Measurements from ENCODE around the gene LRMDA.

LRMDA gene

DNA sequence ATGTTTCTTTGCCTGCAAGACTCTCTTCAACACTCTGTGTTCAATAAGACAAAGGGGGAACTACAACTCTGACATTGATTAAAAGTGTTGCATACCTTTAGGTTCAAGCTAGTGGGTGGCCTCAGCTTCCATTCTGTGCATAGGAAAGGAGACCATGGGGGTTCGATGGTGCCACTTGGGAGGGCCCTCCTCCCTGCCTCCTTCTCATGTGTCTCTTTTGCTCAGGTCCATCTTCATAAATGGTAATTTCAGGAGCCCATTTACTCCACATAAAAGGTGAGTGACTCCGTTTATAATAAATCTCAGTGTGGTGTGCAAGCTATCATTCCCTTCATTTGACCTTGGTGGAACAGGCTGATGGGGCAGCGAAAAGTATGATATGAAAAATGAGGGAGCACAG, 285.1 kb downstream of the LRMDA start:
- no peak for DNase-seq (ENCODE audit: low read depth)

DNA sequence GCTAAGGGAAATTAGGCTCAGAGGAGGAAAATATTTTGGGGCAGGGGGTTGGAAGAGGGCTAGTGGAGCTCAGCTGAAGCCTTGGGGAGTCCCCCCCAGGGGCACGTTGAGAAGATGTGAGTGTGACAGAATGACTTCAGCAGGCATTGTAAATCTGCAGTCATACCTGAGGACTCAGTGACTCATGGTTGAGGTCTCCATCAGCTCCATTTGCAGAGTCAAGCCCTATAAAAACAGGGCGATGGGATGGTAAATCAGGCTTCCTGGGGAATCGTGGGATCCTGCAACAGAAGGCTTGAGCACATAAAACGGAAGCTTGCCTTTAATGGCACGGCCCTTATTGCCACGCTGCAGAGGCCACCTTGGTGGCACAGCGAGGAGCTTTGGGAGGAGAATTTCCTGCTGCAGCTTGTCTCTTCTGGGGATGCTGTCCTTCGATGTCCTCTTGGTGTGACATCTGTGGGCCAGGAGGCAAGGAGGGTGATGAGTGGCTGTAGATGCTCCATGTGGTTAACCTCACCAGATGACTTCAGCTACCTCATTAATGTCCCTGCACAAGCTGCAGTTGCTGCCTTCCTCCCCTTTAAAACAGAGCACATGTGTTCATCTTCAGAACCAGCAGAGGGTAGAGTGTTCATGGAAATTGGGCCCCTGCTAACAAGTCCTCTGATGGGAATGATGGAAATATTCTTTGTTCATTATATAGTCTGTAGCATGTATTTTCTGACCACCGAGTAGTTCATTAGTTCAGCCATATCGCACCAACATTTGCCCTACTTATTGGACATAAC, 285.9 kb downstream of the LRMDA start:
- no peak for DNase-seq (ENCODE audit: low read depth)

DNA sequence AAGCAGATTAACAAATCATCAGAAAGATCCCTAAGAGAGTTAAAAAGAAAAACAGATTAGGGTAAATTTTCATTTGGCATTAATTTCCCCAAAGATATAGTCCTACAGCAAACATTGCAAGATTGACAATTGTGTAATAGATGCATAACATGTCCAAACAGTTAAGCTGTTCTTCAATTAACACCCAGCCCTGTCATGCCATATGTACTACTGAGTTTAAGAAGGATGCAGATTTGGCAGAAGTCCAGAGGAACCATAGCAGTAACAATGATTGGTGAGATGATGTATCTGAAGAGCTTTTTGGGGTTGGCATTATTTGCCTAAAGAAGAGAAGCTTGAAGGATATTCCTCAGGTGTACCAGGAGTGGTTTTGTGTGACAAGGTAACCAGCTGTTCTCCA, 287.6 kb downstream of the LRMDA start:
- DNase-seq (ENCODE audit: low read depth) = no peak

DNA sequence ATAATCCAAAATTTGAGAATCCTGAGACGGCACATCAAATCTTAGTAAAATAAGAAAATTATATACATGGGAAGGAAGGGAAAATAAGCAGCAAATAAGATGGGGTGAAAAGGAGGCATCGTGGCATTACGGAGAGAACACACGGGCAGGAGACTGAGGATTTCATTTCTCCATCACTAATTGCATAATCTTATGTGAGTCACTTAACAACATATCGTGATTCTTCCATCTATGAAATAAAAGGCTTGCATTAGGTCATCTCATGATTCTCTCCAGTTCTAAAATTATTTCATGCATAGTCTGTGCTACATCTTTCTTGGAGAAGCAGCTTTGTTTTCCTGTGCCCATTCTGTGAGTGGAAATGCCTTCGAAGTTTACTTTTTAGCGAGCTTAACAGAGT, 288.7 kb downstream of the LRMDA start:
- no peak for DNase-seq (ENCODE audit: low read depth)

DNA sequence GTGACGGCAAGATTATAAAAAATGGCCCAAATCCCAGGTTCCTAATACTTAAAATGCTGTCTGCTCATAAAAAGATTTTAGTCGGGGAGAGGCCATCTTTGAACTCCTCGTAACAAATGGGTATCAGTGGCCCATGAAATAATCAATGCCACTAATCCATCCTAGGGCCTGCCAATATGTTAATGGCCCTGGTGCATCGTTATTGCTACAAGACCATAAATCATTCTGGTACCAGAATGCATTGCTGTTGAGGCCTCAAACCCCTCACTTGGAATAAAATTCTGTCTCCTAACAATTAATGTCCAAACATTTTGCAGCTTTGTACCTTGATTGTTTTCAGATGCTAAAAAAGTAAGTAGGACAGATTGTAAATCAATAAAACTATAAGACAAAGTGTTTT, 290.6 kb downstream of the LRMDA start:
- DNase-seq (ENCODE audit: low read depth) = no peak

DNA sequence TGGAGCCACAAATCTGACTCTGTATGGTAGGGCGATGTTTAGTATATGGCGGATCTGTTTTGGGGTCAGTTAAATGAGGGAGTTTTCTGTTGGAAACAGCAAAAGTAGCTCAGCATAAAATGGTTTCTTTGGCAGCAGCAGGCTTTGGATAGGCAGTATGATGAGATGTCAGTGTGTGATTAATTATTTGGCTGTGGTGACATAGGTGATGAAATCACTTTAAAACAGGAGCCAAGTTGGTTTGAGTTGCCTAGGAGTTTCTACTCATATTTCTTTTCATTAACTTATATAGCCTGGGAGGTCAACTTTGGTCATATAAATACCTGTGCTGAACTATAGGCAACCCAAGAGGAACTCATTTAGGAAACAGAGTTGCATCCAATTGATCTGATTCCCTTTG, 291.2 kb downstream of the LRMDA start:
- no peak for DNase-seq (ENCODE audit: low read depth)

DNA sequence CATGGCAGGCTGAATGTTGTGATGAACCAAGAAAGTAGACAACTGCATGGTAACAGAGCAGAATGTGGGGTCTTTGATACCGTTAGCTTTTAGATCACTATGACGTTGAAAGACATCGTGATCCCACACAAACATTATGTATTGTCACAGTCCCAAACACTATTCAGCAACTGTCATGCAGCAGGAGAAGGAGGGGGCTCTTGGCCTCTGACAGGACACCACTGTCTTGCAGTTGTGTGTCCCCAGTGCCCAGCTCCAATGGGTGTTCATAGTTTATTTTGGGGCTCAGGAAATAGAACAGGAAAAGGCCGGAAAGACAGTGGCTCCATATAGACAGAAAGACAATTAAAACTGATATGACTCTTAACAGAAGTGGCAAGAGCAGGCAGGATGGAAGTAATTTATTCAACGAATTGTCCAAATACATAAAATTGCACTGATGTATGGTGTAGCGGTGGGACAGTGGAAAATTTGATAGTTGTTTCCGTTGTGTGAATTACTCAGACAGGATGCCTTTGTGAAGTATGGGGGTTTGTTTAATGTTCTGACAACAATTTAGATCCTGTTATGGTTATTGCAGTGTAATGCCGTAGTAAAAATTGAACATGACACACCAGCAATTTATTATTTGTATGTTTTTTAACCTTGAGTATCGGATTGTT, 292.0 kb downstream of the LRMDA start:
- DNase-seq (ENCODE audit: low read depth) = no peak

DNA sequence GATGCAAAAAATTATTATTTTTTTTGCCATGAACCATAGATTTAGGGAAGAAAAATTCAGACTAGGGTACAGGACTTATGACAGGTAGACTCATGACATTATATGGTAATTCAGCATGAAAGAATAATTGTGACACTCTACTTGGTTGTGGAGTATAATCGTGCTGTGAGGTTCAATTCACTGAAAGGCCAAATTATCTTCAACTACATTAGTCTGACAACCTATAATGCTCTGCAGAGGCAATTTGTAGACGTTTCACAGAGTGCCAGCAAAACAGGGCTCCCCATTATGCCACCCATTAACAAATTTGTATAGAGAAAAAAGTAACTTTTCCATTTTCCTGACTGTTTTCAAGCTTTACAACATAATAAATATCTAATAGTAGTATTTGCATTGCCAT, 292.6 kb downstream of the LRMDA start:
- no peak for DNase-seq (ENCODE audit: low read depth)

DNA sequence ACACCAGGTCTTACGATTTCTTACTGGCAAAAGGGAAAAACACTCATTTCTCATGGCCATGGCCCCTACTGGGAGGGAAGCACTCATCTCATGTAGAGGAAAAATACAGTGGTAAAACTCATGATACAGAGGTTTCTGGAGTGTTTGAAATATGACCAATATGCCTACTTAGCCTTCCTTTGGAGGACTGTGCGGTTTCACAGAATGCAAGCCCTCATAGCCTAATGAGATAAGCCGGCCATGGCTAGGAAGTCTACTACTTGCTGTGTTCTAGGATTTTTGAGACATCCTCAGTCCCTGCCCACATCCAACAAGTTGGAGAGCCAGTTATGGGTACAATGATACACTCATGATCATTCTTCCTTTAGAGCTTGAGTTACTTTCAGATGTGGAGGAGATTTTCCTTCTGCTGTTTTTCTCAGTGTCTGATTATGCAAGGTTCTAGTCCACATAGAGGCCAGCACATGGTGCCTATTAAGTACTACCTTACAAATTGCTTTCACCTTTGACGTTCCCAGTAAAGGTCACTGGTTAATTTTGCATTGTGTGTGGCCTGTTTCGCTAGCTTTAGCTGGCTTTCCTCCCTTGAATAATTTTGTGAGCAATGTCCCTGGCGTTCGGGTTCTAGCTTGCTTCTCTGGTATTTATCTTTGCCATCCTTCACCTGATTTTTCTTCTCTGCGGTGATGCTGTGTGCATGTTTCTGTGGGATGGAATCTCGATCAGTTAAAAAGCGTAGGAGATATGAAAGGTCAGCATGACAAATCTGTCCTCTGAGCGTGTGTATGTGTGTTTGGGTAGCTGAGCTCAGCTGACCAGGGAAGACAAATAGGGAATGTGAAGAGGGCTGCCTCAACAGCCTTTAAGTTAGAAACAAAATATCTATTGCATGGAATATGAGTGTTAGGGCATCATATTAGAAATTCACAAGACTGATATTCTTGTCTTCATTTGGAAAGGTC, 295.4 kb downstream of the LRMDA start:
- DNase-seq (ENCODE audit: low read depth) = no peak

DNA sequence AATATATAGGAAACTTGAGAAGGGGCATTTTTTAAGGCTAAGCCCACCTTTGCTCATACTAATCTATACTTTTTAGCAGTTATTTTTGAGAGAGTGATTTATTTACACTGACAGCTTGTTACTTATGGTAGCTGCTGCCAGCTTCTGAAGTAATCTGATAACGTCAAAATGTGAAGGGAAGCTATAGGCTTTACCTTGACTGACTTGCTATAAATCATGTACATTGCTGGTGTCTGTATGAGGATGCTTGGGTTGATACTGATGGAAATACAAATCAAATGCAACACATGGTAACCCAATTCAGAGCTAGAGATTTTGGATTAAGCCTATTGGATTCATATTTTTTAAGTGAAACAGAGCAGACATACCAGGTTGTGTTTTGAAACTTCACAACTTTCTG, 299.4 kb downstream of the LRMDA start:
- no peak for DNase-seq (ENCODE audit: low read depth)

DNA sequence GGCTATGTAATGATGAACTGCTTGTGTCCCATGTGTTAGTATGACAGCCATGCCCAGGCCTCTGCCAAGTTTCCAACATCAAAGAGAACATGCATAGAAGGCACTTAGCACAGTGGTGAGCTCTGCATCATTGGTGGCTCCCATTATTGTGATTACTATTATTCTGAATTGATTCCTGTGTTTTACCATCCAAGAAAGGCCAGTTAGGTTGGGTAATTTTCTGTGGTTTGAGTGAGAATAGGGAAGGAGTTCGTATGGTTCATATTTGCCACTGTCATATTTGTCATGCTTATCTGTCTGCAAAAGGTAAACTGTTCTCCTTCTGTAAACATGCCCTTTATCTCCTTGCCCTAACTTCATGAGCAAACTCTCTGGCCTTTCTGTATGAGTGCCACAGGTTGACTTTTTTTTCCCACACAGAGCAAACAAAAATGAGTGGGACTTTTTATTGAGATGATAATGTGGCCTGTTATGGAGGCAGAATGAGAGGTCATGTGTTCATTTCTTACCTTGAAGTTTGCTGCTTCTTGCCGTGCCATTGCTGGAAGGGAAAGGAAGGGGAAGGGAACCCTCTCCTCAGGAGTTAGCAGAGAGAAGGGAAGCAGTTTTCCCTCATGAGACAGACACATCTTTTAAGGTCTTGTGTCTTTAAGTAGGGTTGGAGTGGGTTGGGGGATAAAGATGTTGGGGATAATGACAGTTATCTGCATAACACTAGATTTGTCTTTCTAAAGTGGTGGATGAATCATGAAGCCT, 301.9 kb downstream of the LRMDA start:
- no peak for DNase-seq (ENCODE audit: low read depth)

DNA sequence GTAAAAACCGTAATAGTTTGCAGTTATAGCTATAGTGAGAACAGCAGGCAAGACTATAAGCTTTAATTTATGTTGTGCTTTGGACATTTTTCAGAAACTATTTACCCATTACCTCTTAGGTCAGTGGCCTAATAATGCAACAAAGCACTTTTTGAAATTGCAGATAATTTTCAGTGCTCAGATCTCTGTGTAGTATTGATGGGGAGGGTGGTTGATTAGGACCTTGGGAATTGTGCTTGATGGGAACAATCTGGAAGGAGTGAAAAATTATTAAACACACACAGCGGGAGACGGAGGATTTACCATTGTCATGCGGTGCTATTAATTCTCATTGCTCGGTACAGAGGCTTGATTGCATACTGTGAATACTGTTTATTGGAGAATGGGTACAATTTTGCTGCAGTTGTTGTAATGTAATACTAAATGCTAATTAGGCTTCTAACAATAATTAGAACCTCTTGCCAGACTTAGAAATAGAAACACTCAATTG, 304.8 kb downstream of the LRMDA start:
- DNase-seq (ENCODE audit: low read depth) = no peak

DNA sequence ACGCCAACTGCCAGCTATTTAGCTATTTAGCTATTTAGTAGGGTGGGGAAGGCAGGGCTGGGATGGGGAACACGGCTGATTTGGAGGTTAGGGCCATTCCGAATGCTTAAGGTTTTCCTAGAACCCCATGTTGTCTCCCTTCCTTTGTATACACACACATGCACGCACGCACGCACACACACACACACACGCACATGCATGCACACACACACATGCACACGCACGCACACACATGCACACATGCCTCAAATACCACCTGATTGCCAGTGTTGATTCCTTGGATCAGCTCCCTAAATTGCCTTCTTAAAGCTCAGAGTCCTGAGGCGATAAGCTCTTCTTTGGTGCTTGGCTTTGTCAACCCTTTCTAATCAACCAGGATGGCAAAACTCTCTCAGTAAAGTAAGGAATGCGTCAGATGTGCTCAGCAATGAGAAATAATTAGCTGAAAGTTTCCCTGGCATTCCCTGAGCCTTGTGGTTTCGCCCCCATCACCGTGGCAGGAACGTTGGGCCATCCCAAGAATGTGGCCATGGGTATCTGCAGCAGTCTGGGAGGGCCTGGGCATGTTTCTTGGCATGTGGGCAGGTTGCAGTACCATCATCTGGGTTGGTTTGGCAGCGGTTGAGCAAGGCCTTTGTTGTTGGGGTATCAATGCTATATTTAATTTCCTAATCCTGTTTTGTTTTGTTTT, 305.6 kb downstream of the LRMDA start:
- no peak for DNase-seq (ENCODE audit: low read depth)

DNA sequence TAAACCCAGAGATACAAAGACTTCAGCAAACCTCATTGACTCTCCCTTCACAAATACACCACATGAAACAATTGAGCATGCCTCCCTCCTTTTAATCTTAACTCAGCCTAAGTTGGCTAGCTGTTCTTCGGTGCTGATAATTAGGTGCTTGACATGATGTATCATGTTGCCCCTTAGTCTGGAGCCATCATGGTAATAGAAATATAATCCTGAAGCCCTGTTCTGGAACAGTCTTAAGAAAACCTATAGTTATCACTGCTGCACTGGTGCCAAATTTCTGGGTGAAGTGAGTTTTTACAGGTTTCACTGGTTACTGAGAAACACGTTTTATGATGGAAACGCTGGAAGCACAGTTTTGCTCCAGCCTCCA, 306.1 kb downstream of the LRMDA start:
- DNase-seq (ENCODE audit: low read depth) = no peak

DNA sequence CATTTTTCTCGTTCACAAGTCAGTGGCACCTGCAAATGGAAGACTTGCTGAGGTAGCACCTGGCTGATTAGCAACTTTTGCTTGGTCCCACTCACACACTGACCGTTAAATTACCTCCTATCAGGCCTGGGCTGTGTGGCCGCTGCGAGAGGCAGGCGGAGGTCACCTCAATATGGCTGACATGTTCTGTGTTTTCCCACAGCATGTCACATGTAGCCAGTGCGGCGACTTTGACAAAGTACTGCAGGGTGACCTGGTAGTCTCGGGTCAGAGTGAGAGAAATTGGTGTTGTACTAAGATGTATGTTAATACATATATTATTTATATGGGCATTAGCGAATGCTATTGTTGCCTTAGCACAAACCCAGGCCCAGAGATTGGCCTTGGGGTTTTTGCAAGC, 307.5 kb downstream of the LRMDA start:
- DNase-seq (ENCODE audit: low read depth) = no peak

DNA sequence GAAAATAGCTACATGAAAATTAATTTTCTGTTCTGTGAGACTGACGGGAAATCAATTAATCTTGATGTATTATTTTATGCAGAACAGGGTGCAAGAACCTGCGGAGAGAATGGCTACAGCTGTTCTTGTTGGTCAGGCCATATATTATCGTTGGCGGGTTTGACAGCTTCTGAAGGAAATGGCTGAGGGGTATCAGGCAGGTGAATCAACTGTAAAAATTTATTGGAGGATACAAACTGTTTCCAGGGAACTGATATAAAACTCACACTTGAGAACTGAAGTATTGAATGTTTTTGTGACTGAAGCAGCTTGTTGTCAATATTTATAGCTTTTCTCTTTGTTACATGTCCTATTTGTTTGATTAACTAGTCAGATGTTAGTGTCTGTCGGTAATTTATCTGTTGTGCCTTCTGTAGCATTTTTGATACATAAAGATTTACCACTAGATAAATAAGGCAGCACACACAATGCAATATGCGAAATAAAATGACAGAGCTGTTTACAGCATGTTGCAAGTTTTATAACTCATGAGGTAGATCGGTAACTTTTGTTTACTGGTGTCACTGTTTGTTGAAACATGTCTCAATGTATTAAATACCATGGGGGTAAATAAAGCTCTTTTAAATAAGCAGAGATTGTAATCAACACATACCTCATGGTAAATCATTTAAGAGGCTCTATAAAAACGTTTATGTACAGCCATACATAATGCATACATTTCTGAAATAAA, 308.2 kb downstream of the LRMDA start:
- DNase-seq (ENCODE audit: low read depth) = no peak

DNA sequence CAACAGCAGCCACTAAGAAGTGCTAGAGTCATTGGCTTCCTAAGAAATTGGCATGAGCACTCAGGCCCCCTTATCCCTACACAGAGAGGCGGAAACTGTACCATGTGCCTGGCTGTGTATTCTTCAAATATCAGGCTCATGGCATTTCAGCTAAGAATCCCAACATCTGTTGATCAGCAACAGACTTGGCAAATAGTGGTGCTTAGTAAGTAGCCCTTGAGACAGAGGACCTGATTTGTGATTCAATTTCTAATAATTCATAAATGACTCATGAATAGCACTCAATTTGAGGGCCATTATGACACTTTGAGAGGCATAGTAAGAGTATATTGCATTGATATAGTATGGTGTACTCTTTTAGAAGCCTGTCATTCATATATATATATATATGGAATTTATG, 309.1 kb downstream of the LRMDA start:
- DNase-seq (ENCODE audit: low read depth) = no peak

DNA sequence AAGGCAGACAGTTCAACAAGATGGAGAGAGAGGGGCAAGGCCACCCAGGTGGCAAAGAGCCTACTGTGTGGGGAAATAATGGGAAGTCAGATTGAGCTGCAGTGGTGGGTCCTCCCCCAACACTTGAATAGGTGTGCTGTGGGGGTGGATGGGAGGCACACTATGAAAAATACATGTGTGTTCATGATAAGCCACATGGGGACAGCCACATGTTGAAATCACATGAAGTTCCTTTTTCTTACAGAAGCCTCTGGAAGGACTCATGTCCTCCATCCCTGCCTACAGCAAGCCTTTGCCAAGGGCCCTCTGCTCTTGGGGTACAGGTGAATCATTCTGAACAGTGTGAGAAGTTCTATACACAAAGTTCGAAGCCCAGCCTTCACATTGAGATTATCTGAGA, 310.9 kb downstream of the LRMDA start:
- DNase-seq (ENCODE audit: low read depth) = no peak

DNA sequence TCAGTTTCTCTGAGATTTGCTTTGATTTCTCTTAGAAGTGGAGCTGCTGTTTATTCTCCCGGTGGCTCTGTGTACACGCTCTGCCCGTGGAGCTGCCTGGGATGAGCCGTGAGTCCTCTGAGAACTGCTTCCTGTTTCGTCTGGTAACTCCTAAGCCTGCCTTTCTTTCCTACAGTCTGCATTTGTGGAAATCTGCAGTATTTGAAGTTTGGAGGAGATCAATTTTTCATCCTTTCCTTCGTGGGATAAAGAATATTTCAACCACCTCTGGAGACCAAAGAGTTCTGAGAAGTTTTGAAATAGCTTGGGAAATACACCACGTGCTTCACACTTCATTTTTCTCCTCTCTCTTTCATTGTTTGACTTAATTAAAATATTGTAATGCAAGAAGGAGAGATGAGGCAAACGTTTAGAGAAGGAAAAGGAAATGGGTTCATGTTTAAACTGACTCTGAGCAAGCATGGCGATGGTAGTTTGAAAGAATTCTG, 311.9 kb downstream of the LRMDA start:
- no peak for DNase-seq (ENCODE audit: low read depth)

DNA sequence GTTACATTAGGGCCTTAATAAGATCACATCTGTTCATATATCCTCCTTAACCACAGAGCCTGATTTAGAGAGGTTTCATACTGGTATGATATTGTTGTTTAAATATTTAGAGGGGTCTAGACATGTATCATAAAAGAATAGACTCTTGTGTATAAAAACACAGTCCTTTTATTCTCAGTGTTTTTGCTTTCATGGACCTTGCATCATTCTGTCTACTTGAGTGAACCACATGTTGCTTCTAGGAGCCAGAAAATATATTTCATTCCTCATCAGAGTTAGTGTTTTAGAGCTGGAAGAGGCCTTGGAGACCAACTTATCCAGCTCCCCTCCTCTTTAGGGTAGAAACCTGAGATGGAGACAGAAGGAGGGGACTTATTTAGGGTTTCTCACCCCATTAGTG, 312.8 kb downstream of the LRMDA start:
- no peak for DNase-seq (ENCODE audit: low read depth)

Data from stimulated activated CD4-positive, alpha-beta T cell treated with anti-CD3 and anti-CD28 coated beads, Interleukin-2, amount 100 ng/mL, for 4 hours (primary cell).